Sigmoid colon (tissue), 4 donors: ENCODE data around the gene GUCY1B1.

Experiments used
- CTCF ChIP-seq, 4 experiments: fragments of 450-650 bp in 3 of 4; fragments of 200-600 bp in 1 of 4; IDR thresholded peaks; one replicate each; pipeline ENCODE4 v1.5.1; 2016 to 2019; ENCODE audit warnings: antibody characterized with exemption in 4 of 4, mild to moderate bottlenecking in 3 of 4, moderate library complexity in 2 of 4
- POLR2A ChIP-seq, 2 donors: fragments of 450-650 bp; IDR thresholded peaks; one replicate each; pipeline ENCODE4 v1.6.1; 2016; ENCODE audit warnings: antibody characterized with exemption in 2 of 2, mild to moderate bottlenecking in 2 of 2, moderate library complexity in 2 of 2
- POLR2AphosphoS5 ChIP-seq, 4 donors: sonication (generic); formaldehyde crosslinking; IDR thresholded peaks; one replicate each; pipeline ENCODE4 v1.6.1; 2017; ENCODE audit warnings: antibody characterized with exemption in 4 of 4

- TF ChIP-seq CTCF (IDR thresholded peaks at IDR 0.05) (no peak), POLR2A (IDR thresholded peaks at IDR 0.05) (no peak), POLR2AphosphoS5 (IDR thresholded peaks at IDR 0.05) (peak in 1 of 4 donors; percentile 8)
Measured at GRCh38 chr4:155735496-155735895, 23.3 kb upstream of the GUCY1B1 start.
